Measurements from ENCODE around the gene DISP3. TPM values are rescaled to one million over a fixed set of nuclear protein-coding genes. Genes with fewer than 3 reads are reported as not detected.

DISP3 gene
- total RNA-seq, 1 donor from 2014 or later: 0.18 TPM

GRCh38 chr1:11581445-11581991 lies 102.6 kb downstream of the DISP3 start:
- DNase-seq (ENCODE audit: low spot score) (no peak), ATAC-seq (no peak)
- intact Hi-C loops (cut with DNase I): no loop called here

GRCh38 chr1:11585389-11585788 lies 106.4 kb downstream of the DISP3 start:
- intact Hi-C loops (cut with DNase I): no loop called here
- ATAC-seq: no peak
- DNase-seq (ENCODE audit: low spot score): no peak

Other genes with a start within 250 kb of the DISP3 start
- gene MTOR, start 216.6 kb upstream of the DISP3 start, total RNA-seq: 36.1 TPM
- gene UBIAD1, start 206.0 kb upstream of the DISP3 start, total RNA-seq: 13.9 TPM
- gene FBXO2, start 175.3 kb downstream of the DISP3 start, total RNA-seq: 24.7 TPM
- 37.1 TPM for gene FBXO44, start 175.7 kb downstream of the DISP3 start, total RNA-seq
- gene FBXO6, start 185.0 kb downstream of the DISP3 start, total RNA-seq: 6.6 TPM
- gene MAD2L2, start 202.0 kb downstream of the DISP3 start, total RNA-seq: 22.0 TPM
- not detected for gene DRAXIN, start 212.6 kb downstream of the DISP3 start, total RNA-seq

All from sciatic nerve (tissue), 2 donors.